GM19240 (cell line): Measurements from ENCODE around the gene SCRN2.
A peak's percentile ranks its signal among the peaks of the same experiment; 100 is the strongest.

Source experiments
- DNase-seq: peaks from one replicate; pipeline ENCODE4 v3.0.0; 2011; ENCODE audit warnings: low spot score; ENCODE audit not compliant: insufficient read length

The SCRN2 gene

DNA sequence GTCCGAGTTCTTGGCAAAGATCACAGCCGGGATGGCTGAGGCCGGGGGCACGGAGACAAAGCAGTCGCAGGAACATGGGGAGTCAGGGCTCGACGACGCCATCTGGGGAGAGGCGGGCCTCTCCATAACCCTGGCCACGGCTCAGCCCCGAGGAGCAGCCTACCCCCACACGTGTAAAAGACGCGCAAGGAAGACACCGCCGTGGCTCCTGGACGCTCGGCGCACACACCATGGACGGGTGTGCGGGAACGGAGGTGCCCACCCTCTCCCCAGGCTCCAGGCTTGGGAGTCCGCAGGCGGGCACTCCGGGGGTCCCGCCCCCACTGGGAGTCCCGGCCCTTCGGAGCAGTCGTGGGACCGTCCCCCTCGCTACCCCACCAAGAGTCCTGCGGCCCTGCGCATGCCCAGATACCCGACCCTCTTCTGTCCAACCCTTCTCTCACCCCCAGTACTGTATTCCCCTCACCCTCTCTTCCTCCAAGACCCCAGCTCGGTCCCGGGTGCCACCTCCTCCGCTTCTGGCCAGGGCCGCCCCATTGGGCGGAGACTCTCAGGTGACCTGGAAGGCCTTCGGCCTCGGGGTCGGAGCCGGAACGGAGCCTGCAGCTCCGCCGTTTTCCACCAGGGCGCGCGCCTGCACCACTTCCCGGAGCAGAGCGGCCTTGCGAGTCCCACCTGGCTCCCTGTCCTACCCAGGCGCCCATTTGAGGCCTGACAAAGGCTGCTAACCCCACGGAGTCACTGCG lies at the start of gene SCRN2:
Gene SCRN2, minus strand, starts transcription at position 532 of the 746 bp plus-strand sequence. Its CDS starts 430 bp downstream, at position 102.
- DNase-seq, result peak; percentile 90

GRCh38 chr17:47889734-47890529 lies 48.9 kb upstream of the SCRN2 start:
- peak; percentile 73 for DNase-seq

DNA sequence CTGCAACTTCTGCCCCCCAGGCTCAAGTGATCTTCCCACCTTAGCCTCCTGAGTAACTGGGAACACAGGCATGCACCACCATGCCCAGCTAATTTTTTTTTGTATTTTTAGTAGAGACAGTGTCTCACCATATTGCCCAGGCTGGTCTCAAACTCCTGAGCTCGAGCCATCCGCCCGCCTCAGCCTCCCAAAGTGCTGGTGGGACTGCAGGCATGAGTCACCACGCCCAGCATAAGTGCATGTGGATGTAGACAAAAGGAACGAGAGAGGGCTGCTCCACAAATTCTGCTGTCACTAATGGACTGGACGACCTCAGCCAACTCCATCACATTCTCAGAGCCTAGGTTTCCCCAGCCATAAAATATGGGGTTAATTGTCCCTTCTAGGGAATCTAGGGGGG lies 47.2 kb upstream of the SCRN2 start:
- no peak for DNase-seq

- no peak for DNase-seq
These were observed 44.0 kb upstream of the SCRN2 start for GRCh38 chr17:47884905-47885730.

GRCh38 chr17:47884427-47884740 lies 43.3 kb upstream of the SCRN2 start:
- no peak for DNase-seq

- no peak for DNase-seq
These were observed 42.7 kb upstream of the SCRN2 start for GRCh38 chr17:47883589-47884426.

- no peak for DNase-seq
These were observed 41.9 kb upstream of the SCRN2 start for GRCh38 chr17:47882695-47883588.

DNA sequence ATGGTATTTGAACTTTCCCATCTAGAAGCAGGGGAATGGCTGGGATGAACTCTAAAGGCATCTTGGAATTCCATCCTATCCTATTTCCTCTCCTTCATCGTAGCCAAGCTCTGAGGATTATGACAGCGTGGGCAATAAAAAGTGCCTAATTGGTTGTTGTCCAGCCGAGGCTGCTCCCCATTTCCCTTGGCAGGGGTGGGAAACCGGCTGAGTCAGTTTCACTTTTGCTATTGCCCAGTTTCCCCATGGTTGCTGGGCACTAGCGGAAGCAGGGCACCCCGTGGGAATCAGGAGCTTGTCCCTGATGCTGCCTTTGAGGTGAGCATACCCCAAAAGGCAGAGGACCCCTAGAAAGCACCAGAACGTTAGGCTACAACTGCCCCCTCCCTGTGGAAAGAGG lies 41.2 kb upstream of the SCRN2 start:
- no peak for DNase-seq

- no peak for DNase-seq
These were observed 38.8 kb upstream of the SCRN2 start for GRCh38 chr17:47879776-47880454.

- DNase-seq, result no peak
These were observed 38.0 kb upstream of the SCRN2 start for GRCh38 chr17:47879028-47879585.

DNA sequence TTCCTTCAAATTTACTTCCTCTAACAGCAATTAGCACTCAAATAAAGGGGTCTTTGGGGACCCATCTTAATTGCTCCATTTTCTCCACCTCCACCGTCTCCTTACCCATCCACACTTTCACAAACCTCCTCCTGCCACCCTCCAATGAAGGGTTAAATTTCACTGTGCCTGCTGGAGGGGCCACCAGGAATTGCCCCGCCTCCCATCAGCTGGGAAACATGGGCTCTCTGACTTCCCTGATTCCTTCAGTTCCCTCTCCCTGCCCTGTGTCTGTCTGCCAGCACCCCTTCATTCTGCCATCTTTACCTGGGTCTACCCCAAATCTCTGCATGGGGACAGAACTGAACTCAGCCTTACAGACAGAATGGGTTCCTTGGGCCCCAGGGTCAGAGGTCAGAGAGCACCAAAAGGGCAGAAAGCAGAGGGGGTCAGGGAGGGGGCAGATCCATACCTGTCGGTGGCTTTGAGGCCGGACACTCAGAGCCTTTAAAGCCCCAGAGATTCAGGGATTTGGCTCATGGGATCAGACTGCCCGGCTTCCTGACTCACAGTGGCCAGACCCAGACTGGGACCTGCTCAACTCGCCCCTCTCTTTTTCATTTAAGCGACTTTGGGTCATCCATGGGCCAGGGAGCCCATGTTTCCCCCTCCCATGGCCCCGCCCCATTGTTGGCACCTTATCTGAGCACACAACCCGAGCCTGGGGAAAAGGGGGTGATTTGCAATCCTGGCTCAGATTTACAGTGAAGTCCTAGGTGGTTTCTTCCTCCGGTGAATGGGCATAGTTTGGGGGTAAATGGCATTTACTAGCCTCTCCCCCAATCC lies 37.3 kb upstream of the SCRN2 start:
- no peak for DNase-seq

DNA sequence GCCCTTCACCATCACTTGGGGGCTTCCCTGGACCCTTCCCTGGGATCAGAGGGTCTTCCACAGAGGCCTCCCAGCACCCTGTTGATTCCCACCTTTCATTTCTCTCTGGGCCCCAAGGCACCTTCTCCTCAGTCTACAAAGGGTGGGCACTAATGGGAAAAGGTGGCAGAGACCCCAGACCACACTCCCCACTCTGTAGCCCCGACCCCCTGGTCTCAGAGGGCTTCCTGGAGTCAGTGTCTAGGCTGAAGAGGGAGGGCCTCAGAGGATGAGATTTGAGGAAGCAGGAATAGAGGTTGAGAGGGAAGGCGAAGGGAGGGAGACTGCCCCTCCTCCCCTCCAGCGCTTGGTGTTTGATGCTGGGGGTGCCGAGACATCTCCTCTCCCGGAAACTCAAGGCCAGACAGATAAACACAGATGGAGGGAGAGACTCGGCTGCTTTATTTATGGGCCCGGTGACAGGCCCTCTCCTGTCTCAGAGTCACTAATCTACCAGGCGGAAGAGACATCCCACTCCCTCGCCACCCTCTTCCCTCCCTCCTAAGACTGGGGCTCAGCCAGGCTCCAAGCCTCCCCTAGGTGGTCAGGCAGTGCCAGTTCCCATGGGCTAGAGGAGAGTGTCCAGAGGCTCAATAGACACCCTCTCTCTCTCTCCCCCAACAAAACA lies 36.4 kb upstream of the SCRN2 start:
- no peak for DNase-seq

- no peak for DNase-seq
These were observed 34.2 kb upstream of the SCRN2 start for GRCh38 chr17:47875011-47875985.

DNA sequence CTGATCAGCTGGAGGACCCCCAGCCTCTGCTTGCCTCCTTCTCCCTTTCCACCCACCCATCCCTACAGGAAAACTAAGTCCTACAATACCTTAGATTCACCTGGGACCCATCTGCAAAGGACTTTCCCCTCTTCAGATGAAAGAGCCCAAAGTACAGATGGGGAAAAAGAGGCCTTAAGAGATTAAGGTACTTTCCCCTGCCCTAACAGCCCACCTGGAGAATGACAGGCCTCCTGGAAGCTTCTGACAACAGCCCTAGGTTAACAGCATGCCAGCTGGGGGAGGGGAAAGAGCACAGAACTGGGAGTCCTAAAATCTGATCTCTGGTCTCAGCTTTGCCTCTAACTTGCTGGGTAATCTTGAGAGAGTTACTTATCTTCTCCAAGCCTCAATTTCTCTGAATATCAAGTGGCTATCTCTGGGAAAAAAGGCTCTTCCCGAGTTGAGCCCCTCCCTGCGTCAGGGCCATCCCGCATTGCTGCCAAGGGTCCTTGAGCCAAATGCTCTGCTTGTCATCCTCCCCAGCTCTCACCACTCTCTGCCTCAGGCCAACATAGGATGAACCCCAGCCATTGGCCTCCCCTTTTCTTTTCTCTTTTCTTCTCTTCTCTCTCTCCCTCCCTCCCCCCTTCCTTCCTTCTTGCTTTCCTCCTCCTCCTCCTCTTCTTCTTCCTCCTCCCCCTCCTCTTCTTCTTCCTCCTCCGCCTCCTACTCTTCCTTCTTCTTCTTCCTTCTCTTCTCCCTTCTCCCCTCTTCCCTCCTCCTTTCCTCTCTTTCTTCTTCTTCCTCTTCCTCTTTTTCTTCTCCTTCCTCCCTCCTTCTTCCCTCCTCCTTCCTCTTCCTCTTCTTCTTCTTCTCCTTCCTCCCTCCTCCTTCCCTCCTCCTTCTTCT lies 32.4 kb upstream of the SCRN2 start:
- DNase-seq, result no peak

DNA sequence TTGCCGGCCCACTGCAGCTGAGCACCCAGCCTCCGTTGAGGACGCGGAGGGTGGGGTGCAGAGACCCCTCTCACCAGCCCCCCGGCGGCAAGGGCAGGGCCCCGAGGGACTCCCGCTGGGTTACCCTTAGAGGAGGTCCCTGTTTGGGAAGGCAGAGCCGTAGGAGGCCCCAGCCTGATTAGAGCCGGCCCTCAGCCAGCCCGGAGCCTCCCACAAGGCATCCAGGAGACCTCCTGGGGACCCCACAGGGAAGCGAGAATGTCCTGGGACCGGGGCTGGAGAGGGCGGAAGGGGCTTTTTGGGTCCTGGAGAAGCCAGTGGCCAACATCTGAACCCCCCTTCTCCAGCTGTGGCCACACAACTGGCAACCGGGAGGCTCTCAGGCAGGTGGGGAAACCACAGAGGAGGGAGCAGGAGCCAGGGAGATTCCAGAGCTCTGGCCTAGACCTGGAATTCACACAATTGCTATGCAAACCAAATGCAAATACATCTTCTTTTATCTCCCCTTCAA lies 31.6 kb upstream of the SCRN2 start:
- no peak for DNase-seq
